Mesendoderm (in vitro differentiated cells): ENCODE data around the gene LRRC45.
A peak's percentile ranks its signal among the peaks of the same experiment; 100 is the strongest.

Source experiments
- DNase-seq: peaks from one replicate; pipeline ENCODE4 v3.0.0; 2013
- H2AK5ac ChIP-seq: 2 replicates; pipeline ENCODE4 v1.6.1; 2013; ENCODE audit warnings: low read length, inconsistent platforms
- H2BK120ac ChIP-seq: 2 replicates; pipeline ENCODE4 v1.6.1; 2013; ENCODE audit warnings: low read depth, mild to moderate bottlenecking, low read length, moderate library complexity, mixed read lengths
- H2BK15ac ChIP-seq: replicated peaks from 2 replicates; pipeline ENCODE4 v1.6.1; 2013; ENCODE audit warnings: low read depth, mild to moderate bottlenecking, moderate library complexity
- H2BK5ac ChIP-seq: 2 replicates; pipeline ENCODE4 v1.6.1; 2013; ENCODE audit warnings: low read length, inconsistent platforms
- H3K18ac ChIP-seq: 2 replicates; pipeline ENCODE4 v1.6.1; 2013; ENCODE audit warnings: mild to moderate bottlenecking, low read length, mixed read lengths
- H3K23ac ChIP-seq: one replicate; pipeline ENCODE4 v1.6.1; 2013; ENCODE audit warnings: low read length
- H3K27ac ChIP-seq: 2 replicates; pipeline ENCODE4 v1.5.1; 2013; ENCODE audit warnings: low read depth, mild to moderate bottlenecking, inconsistent platforms, low read length, moderate library complexity
- H3K27me3 ChIP-seq: 2 replicates; pipeline ENCODE4 v1.6.1; 2013; ENCODE audit warnings: low read length, control low read depth, mild to moderate bottlenecking, inconsistent platforms; ENCODE audit not compliant: insufficient read depth, poor library complexity
- H3K36me3 ChIP-seq: 2 replicates; pipeline ENCODE4 v1.6.1; 2013; ENCODE audit warnings: low read length, inconsistent platforms; ENCODE audit not compliant: control insufficient read depth, insufficient read depth
- H3K4ac ChIP-seq: one replicate; pipeline ENCODE4 v1.6.1; 2013; ENCODE audit warnings: low read depth, mild to moderate bottlenecking, low read length, moderate library complexity
- H3K4me1 ChIP-seq: 2 replicates; pipeline ENCODE4 v1.6.1; 2013; ENCODE audit warnings: low read depth, low read length, inconsistent platforms; ENCODE audit not compliant: control insufficient read depth
- H3K4me2 ChIP-seq: 2 replicates; pipeline ENCODE4 v1.6.1; 2013; ENCODE audit warnings: low read length
- H3K4me3 ChIP-seq: 2 replicates; pipeline ENCODE4 v1.5.1; 2013; ENCODE audit warnings: mild to moderate bottlenecking, low read length
- H3K56ac ChIP-seq: one replicate; pipeline ENCODE4 v1.6.1; 2013; ENCODE audit warnings: low read length
- H3K79me1 ChIP-seq: 2 replicates; pipeline ENCODE4 v1.6.1; 2013; ENCODE audit warnings: low read length, inconsistent platforms
- H3K79me2 ChIP-seq: 2 replicates; pipeline ENCODE4 v1.6.1; 2013; ENCODE audit warnings: mild to moderate bottlenecking, low read length; ENCODE audit not compliant: control insufficient read depth, insufficient read depth
- H3K9ac ChIP-seq: 2 replicates; pipeline ENCODE4 v1.6.1; 2013; ENCODE audit warnings: low read length, inconsistent platforms
- H4K5ac ChIP-seq: one replicate; pipeline ENCODE4 v1.6.1; 2013; ENCODE audit warnings: low read length
- H4K8ac ChIP-seq: one replicate; pipeline ENCODE4 v1.6.1; 2013; ENCODE audit warnings: low read depth, mild to moderate bottlenecking, control low read depth, low read length, moderate library complexity
- WGBS: extraction: QIAGEN DNeasy Blood & Tissue Kit; methylation state at CpG from one replicate; pipeline ENCODE4 v1.1.7; 2013; ENCODE audit warnings: low lambda C conversion rate, missing lambda C conversion rate; ENCODE audit not compliant: insufficient coverage; ENCODE audit errors: extremely low coverage; 5-methylcytosine and 5-hydroxymethylcytosine counted together

LRRC45 gene

GRCh38 chr17:82023447-82024241 is 539 bp downstream of the LRRC45 start:
- no CpG with 5 or more reads among the region's 55 CpGs for WGBS
- H3K4me2 ChIP-seq, result peak overlapping the region; percentile 98
- H3K79me1 ChIP-seq, result peaks cover 8% of the 10 kb centered on the region
- H3K4me3 ChIP-seq, result peak overlapping the region; percentile 68
- H3K9ac ChIP-seq, result peak overlapping the region; percentile 90
- H2AK5ac ChIP-seq, result no peak overlapping the region
- no peaks in the 10 kb centered on the region for H3K27me3 ChIP-seq
- no peak overlapping the region for H4K5ac ChIP-seq
- peaks cover 8% of the 10 kb centered on the region for H3K79me2 ChIP-seq
- H3K18ac ChIP-seq, result peak overlapping the region; percentile 11
- DNase-seq, result peak; percentile 49
- H3K23ac ChIP-seq, result no peak overlapping the region
- H3K56ac ChIP-seq, result peak overlapping the region; percentile 94
- no peak overlapping the region for H4K8ac ChIP-seq
- H3K4me1 ChIP-seq, result no peaks in the 10 kb centered on the region
- no peak overlapping the region for H2BK120ac ChIP-seq
- no peak overlapping the region for H3K27ac ChIP-seq
- no peak overlapping the region for H2BK5ac ChIP-seq
- no peak overlapping the region for H2BK15ac ChIP-seq
- H3K4ac ChIP-seq, result no peak overlapping the region
- no peaks in the 10 kb centered on the region for H3K36me3 ChIP-seq

- Histone ChIP-seq H3K4me1 (no peaks in the 10 kb centered on the region), H4K5ac (no peak overlapping the region), H3K9ac (no peak overlapping the region), H2BK120ac (no peak overlapping the region), H3K36me3 (no peaks in the 10 kb centered on the region), H3K79me2 (peaks cover 8% of the 10 kb centered on the region), H3K56ac (no peak overlapping the region), H3K79me1 (peaks cover 8% of the 10 kb centered on the region), H2AK5ac (no peak overlapping the region), H3K4ac (no peak overlapping the region), H3K27ac (no peak overlapping the region), H3K4me3 (no peak overlapping the region), H3K23ac (no peak overlapping the region), H4K8ac (no peak overlapping the region), H3K18ac (no peak overlapping the region), H2BK15ac (no peak overlapping the region), H3K4me2 (no peak overlapping the region), H3K27me3 (no peaks in the 10 kb centered on the region), H2BK5ac (no peak overlapping the region)
- WGBS, result no CpG with 5 or more reads among the region's 17 CpGs
- DNase-seq, result no peak
These were observed 1.8 kb downstream of the LRRC45 start for GRCh38 chr17:82024859-82025258.

- H3K27me3 ChIP-seq, result no peaks in the 10 kb centered on the region
- no peak overlapping the region for H2BK15ac ChIP-seq
- no peaks in the 10 kb centered on the region for H3K36me3 ChIP-seq
- no peak overlapping the region for H3K56ac ChIP-seq
- H2AK5ac ChIP-seq, result no peak overlapping the region
- no peak overlapping the region for H3K27ac ChIP-seq
- no peak for DNase-seq
- no peak overlapping the region for H3K18ac ChIP-seq
- no CpG with 5 or more reads among the region's 25 CpGs for WGBS
- no peak overlapping the region for H3K4me3 ChIP-seq
- no peak overlapping the region for H4K5ac ChIP-seq
- H2BK120ac ChIP-seq, result no peak overlapping the region
- H3K4me2 ChIP-seq, result no peak overlapping the region
- H3K4ac ChIP-seq, result no peak overlapping the region
- no peak overlapping the region for H2BK5ac ChIP-seq
- no peak overlapping the region for H4K8ac ChIP-seq
- no peak overlapping the region for H3K9ac ChIP-seq
- peaks cover 8% of the 10 kb centered on the region for H3K79me2 ChIP-seq
- H3K79me1 ChIP-seq, result peaks cover 8% of the 10 kb centered on the region
- no peaks in the 10 kb centered on the region for H3K4me1 ChIP-seq
- H3K23ac ChIP-seq, result no peak overlapping the region
These were observed 2.4 kb downstream of the LRRC45 start for GRCh38 chr17:82025401-82026107.

GRCh38 chr17:82028246-82028645 is 5.1 kb downstream of the LRRC45 start:
- H2AK5ac ChIP-seq, result no peak overlapping the region
- no peak overlapping the region for H4K8ac ChIP-seq
- H3K27me3 ChIP-seq, result no peaks in the 10 kb centered on the region
- no peak for DNase-seq
- no peak overlapping the region for H3K4me3 ChIP-seq
- H3K9ac ChIP-seq, result no peak overlapping the region
- H4K5ac ChIP-seq, result no peak overlapping the region
- H3K4ac ChIP-seq, result no peak overlapping the region
- H3K4me2 ChIP-seq, result no peak overlapping the region
- no peak overlapping the region for H2BK15ac ChIP-seq
- no peak overlapping the region for H2BK120ac ChIP-seq
- H3K27ac ChIP-seq, result no peak overlapping the region
- no peak overlapping the region for H3K23ac ChIP-seq
- no peak overlapping the region for H3K18ac ChIP-seq
- no peaks in the 10 kb centered on the region for H3K79me2 ChIP-seq
- H3K36me3 ChIP-seq, result no peaks in the 10 kb centered on the region
- H3K4me1 ChIP-seq, result no peaks in the 10 kb centered on the region
- no peaks in the 10 kb centered on the region for H3K79me1 ChIP-seq
- no peak overlapping the region for H2BK5ac ChIP-seq
- WGBS, result no CpG with 5 or more reads among the region's 13 CpGs
- no peak overlapping the region for H3K56ac ChIP-seq

- no peak overlapping the region for H2BK120ac ChIP-seq
- no peak overlapping the region for H4K8ac ChIP-seq
- H2BK5ac ChIP-seq, result no peak overlapping the region
- no peak for DNase-seq
- H3K27ac ChIP-seq, result no peak overlapping the region
- no peaks in the 10 kb centered on the region for H3K79me1 ChIP-seq
- no peak overlapping the region for H3K56ac ChIP-seq
- no CpG with 5 or more reads among the region's 9 CpGs for WGBS
- no peaks in the 10 kb centered on the region for H3K4me1 ChIP-seq
- no peak overlapping the region for H2AK5ac ChIP-seq
- H3K79me2 ChIP-seq, result no peaks in the 10 kb centered on the region
- no peak overlapping the region for H2BK15ac ChIP-seq
- H3K4me3 ChIP-seq, result no peak overlapping the region
- no peak overlapping the region for H3K9ac ChIP-seq
- no peaks in the 10 kb centered on the region for H3K36me3 ChIP-seq
- no peak overlapping the region for H3K18ac ChIP-seq
- no peak overlapping the region for H4K5ac ChIP-seq
- H3K27me3 ChIP-seq, result no peaks in the 10 kb centered on the region
- no peak overlapping the region for H3K4ac ChIP-seq
- no peak overlapping the region for H3K4me2 ChIP-seq
- H3K23ac ChIP-seq, result no peak overlapping the region
These were observed 5.9 kb downstream of the LRRC45 start for GRCh38 chr17:82028966-82029365.
